Subcutaneous abdominal adipose tissue (tissue), 5 donors: Measurements from ENCODE around the gene CISH.

Experiments used
- H3K27ac ChIP-seq: one replicate; pipeline ENCODE4 v1.7.0; 2013; ENCODE audit warnings: low read depth, mild to moderate bottlenecking, inconsistent platforms, low read length, moderate library complexity
- H3K27me3 ChIP-seq, 5 donors: one replicate each; pipeline ENCODE4 v1.7.0; 2013; ENCODE audit warnings: low read length in 5 of 5, inconsistent platforms in 1 of 5; ENCODE audit not compliant: control insufficient read depth in 5 of 5, insufficient read depth in 4 of 5
- H3K36me3 ChIP-seq, 5 donors: one replicate each; pipeline ENCODE4 v1.7.0; 2013; ENCODE audit warnings: low read length in 5 of 5; ENCODE audit not compliant: control insufficient read depth in 5 of 5, insufficient read depth in 5 of 5
- H3K4me1 ChIP-seq, 5 donors: one replicate each; pipeline ENCODE4 v1.7.0; 2013; ENCODE audit warnings: low read length in 5 of 5, mild to moderate bottlenecking in 3 of 5, moderate library complexity in 1 of 5; ENCODE audit not compliant: control insufficient read depth in 5 of 5, insufficient read depth in 5 of 5
- H3K4me3 ChIP-seq, 5 donors: one replicate each; pipeline ENCODE4 v1.7.0; 2013; ENCODE audit warnings: low read length in 5 of 5, low read depth in 1 of 5
- H3K9ac ChIP-seq, 5 donors: one replicate each; pipeline ENCODE4 v1.7.0; 2013; ENCODE audit warnings: low read length in 5 of 5, mild to moderate bottlenecking in 4 of 5, moderate library complexity in 3 of 5
- H3K9me3 ChIP-seq, 5 donors: one replicate each; pipeline ENCODE4 v1.7.0; 2013; ENCODE audit warnings: low read length in 5 of 5; ENCODE audit not compliant: control insufficient read depth in 5 of 5
- donor health status: healthy.
- donor health status: healthy.
- donor health status: healthy.
- donor health status: healthy.
- donor health status: healthy.

The CISH gene, protein sequence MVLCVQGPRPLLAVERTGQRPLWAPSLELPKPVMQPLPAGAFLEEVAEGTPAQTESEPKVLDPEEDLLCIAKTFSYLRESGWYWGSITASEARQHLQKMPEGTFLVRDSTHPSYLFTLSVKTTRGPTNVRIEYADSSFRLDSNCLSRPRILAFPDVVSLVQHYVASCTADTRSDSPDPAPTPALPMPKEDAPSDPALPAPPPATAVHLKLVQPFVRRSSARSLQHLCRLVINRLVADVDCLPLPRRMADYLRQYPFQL

DNA sequence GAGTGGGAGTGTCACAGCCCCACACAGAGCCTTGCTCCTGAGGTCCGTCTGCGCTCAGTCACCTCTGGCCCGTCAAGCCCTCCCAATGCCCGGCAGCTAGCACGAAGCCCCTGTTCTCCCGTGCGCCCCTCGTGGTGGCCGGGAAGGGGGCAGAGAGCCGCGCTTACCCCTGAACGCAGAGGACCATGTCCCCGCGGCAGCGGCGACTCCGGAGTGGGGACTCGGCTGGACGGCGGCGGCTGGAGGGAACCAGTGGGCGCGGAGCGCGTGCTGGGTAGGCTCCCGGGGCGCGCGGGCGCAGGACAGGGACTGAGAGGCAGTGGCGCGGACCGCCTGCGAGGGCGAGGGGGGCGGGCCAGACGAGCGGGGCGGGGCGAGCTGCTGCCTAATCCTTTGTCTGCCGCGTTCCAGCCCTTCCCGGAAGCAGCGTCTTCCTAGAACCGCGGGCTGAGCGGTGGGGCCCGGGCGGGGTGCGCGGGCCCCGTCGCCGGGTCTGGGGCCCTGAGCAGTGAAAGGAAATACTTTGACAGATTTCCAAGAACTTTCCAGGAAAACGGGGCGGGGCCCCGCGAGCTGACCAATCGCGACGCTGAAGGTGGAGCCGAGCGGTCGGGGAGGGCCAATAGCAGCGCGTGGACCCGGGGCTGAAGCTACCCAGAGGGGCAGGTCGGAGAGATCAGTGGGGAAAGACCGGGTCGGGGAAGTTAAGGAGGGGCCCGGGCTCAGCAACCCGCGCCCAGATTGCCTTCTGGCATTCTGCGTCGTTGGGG lies at the start of gene CISH:
Gene CISH (minus strand): TSS at position 311 of the 770 bp plus-strand sequence. CDS start 124 bp downstream, at position 187.
- peaks cover 10 to 83% (median 73%) of the 10 kb centered on the region in 5 donors for H3K4me1 ChIP-seq
- H3K27me3 ChIP-seq = no peaks in the 10 kb centered on the region
- H3K9me3 ChIP-seq = no peaks in the 10 kb centered on the region
- H3K36me3 ChIP-seq = peaks cover 0 to 20% (median 17%) of the 10 kb centered on the region in 5 donors
- peak within 1 kb of the TSS; percentile 82 to 93 (median 86) for H3K9ac ChIP-seq
- peak within 1 kb of the TSS; percentile 76 to 88 (median 79) for H3K4me3 ChIP-seq
- peak within 1 kb of the TSS; percentile 80 for H3K27ac ChIP-seq

- H3K4me1 ChIP-seq = peaks cover 0 to 4% (median 0%) of the 10 kb centered on the region in 5 donors
- no peak overlapping the region for H3K9ac ChIP-seq
- H3K36me3 ChIP-seq = no peaks in the 10 kb centered on the region
- H3K27me3 ChIP-seq = peaks cover 0 to 4% (median 3%) of the 10 kb centered on the region in 5 donors
- no peak overlapping the region for H3K27ac ChIP-seq
- no peaks in the 10 kb centered on the region for H3K9me3 ChIP-seq
- no peak overlapping the region for H3K4me3 ChIP-seq
Measured at GRCh38 chr3:50660386-50660785, 48.8 kb upstream of the CISH start.

DNA sequence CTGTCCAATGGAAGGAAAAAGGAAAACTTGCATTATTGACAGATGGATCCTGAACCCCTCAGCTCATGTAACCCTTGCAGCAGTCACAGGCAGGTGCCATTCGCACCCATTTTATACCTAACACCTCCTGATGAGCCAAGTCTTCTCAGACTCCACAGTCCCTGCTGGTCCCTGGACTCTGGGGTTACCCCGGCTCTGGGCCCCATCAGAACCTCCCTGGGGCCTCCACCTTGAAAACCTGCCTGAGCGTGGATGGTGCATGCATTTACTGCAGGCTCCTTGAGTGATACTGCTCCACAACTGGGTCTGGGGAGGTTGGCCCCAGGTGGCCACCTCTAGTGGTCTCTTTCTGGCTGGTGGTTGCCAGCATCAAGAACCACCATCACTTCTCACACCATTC lies 47.3 kb upstream of the CISH start:
- H3K36me3 ChIP-seq = no peaks in the 10 kb centered on the region
- peaks cover 0 to 4% (median 0%) of the 10 kb centered on the region in 5 donors for H3K4me1 ChIP-seq
- no peak overlapping the region for H3K27ac ChIP-seq
- no peaks in the 10 kb centered on the region for H3K9me3 ChIP-seq
- H3K9ac ChIP-seq = no peak overlapping the region
- peaks cover 0 to 4% (median 3%) of the 10 kb centered on the region in 5 donors for H3K27me3 ChIP-seq
- no peak overlapping the region for H3K4me3 ChIP-seq

DNA sequence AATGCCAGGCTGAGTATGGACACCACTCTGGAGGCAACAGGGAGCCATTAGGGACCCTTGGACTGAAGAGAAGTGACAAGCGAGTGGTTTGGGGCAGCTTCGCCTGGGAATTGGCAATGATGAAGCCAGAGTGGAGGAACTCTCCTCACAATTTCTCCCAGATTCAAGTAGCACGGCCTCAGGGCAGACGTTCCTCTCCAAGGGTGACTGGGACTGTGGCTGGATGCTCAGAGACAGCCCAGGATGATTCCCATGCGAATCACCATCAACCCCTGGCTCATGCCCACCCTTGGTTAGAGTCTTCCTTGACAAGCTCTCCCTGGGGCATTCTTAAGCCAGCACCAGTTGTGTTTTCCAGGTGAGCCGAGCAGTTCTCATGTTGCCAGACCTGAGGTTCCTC lies 46.8 kb upstream of the CISH start:
- Histone ChIP-seq H3K4me1 (peaks cover 0 to 4% (median 0%) of the 10 kb centered on the region in 5 donors), H3K9ac (no peak overlapping the region), H3K27ac (no peak overlapping the region), H3K27me3 (peaks cover 0 to 4% (median 3%) of the 10 kb centered on the region in 5 donors), H3K4me3 (no peak overlapping the region), H3K36me3 (no peaks in the 10 kb centered on the region), H3K9me3 (no peaks in the 10 kb centered on the region)

DNA sequence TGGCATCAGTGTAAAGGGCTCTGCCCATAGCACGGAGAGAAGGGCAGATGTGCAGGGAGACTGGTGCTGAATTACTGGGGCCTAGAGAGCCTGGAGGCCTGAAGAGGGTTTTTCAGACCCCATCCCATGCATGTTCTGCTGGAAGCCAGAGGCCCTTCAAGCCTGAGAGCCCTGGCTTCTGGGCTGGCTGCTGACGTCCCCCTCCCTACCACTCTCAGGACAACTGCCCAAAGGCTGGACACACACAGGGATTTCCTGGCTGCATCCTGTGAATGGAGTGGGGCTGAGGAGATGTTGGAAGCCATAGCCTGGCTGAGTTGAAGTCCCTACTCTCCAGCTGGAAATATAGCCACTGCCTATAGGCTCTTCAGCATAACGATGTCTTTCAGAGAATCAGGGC lies 46.2 kb upstream of the CISH start:
- no peaks in the 10 kb centered on the region for H3K4me1 ChIP-seq
- no peak overlapping the region for H3K9ac ChIP-seq
- H3K9me3 ChIP-seq = no peaks in the 10 kb centered on the region
- H3K27ac ChIP-seq = no peak overlapping the region
- H3K4me3 ChIP-seq = no peak overlapping the region
- H3K27me3 ChIP-seq = peaks cover 0 to 4% (median 3%) of the 10 kb centered on the region in 5 donors
- no peaks in the 10 kb centered on the region for H3K36me3 ChIP-seq

DNA sequence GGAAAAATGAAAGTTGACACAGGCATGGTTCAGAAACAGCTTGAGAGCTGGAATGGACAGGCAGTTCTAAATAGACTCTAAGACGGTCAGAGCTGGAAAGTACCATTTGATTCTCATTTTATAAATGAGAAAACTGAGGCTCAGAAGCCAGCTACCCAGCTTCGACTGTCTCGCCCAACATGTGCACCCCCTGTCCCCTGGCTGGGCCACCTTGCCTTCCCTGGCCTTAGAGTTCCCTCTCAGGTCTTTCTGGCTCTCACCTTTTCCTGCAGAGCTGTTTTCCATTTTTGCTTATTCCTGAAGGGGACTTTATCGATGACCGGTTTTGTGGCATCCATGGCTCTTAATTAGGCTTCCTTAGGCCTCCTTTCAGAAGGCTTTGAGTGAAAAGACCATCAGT lies 45.8 kb upstream of the CISH start:
- H3K9ac ChIP-seq = no peak overlapping the region
- peaks cover 0 to 4% (median 3%) of the 10 kb centered on the region in 5 donors for H3K27me3 ChIP-seq
- H3K9me3 ChIP-seq = no peaks in the 10 kb centered on the region
- H3K4me3 ChIP-seq = no peak overlapping the region
- H3K27ac ChIP-seq = no peak overlapping the region
- no peaks in the 10 kb centered on the region for H3K36me3 ChIP-seq
- no peaks in the 10 kb centered on the region for H3K4me1 ChIP-seq

GRCh38 chr3:50656417-50657195 lies 45.0 kb upstream of the CISH start:
- Histone ChIP-seq H3K36me3 (no peaks in the 10 kb centered on the region), H3K4me1 (no peaks in the 10 kb centered on the region), H3K9ac (no peak overlapping the region), H3K27ac (no peak overlapping the region), H3K4me3 (no peak overlapping the region), H3K9me3 (no peaks in the 10 kb centered on the region), H3K27me3 (peaks cover 0 to 4% (median 3%) of the 10 kb centered on the region in 5 donors)

DNA sequence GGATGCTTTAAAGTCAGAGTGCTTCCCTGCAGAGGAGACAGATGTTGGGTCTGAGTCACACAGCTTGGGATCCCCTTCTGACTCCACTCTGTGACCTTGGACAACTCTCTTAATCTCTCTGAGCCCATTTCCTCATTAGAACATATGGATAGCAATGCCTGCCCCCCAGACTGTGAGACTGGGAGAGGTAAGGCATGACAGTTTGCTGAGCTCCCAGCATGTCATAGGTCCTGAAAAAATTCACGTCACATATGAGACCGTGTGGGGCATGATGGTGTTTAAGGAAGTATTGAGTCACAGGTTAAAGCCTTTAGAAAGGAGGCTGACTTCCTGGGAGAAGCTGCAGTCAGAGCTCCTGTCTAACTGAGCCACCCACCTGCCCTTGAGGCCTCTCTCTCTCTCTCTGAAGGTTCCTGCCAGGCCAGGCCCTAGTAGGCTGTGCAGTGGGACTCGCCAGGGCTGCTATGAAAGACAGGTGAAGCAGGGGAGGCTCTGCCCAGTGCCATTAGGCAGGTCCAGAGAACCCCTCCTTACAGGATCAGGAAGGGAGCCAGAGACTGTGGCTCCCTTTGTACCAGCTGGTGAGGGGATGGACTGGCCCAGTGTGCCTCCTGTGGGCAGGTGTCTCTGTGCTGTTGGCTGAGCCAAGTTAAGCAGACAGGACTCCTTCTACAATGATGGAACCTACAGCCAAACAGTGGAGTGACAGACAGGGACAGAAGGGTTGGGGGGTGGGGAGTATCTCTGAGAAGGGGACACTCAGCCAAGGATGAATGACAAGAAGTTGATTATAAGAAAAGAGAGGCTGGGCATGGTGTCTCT lies 43.6 kb upstream of the CISH start:
- Histone ChIP-seq H3K9me3 (no peaks in the 10 kb centered on the region), H3K9ac (no peak overlapping the region), H3K4me3 (no peak overlapping the region), H3K36me3 (peaks cover 0 to 2% (median 0%) of the 10 kb centered on the region in 5 donors), H3K27me3 (peaks cover 0 to 4% (median 3%) of the 10 kb centered on the region in 5 donors), H3K4me1 (no peaks in the 10 kb centered on the region), H3K27ac (no peak overlapping the region)

- H3K27ac ChIP-seq = no peak overlapping the region
- peaks cover 0 to 5% (median 2%) of the 10 kb centered on the region in 5 donors for H3K36me3 ChIP-seq
- no peak overlapping the region for H3K9ac ChIP-seq
- H3K27me3 ChIP-seq = peaks cover 0 to 4% (median 3%) of the 10 kb centered on the region in 5 donors
- H3K9me3 ChIP-seq = no peaks in the 10 kb centered on the region
- H3K4me1 ChIP-seq = peaks cover 0 to 7% (median 0%) of the 10 kb centered on the region in 5 donors
- no peak overlapping the region for H3K4me3 ChIP-seq
Measured at GRCh38 chr3:50653937-50654595, 42.5 kb upstream of the CISH start.
